MM.1S (cell line): Measurements from ENCODE around the gene SH3GL2.

ENCODE experiments used
- CTCF ChIP-seq: fragments of 300-600 bp; sonication (generic); IDR thresholded peaks from 2 replicates; pipeline ENCODE4 v1.5.1; 2016; ENCODE audit warnings: antibody characterized with exemption, low read length, mixed read lengths
- EZH2 ChIP-seq: fragments of 300-600 bp; sonication (generic); optimal IDR thresholded peaks from 2 replicates; pipeline ENCODE3; 2017; ENCODE audit warnings: low read depth, mild to moderate bottlenecking, antibody characterized with exemption, low read length, mixed read lengths
- EZH2phosphoT487 ChIP-seq: fragments of 300-600 bp; sonication (generic); IDR thresholded peaks from 2 replicates; pipeline ENCODE4 v1.6.1; 2018; ENCODE audit warnings: antibody characterized with exemption, low read length

- no peak for TF ChIP-seq CTCF
- no peak for TF ChIP-seq EZH2phosphoT487
- TF ChIP-seq EZH2: no peak
Measured at GRCh38 chr9:17611342-17611741, 32.5 kb downstream of the SH3GL2 start.
